ENCODE results near the gene TMPRSS2. TPM values are rescaled to one million over a fixed set of nuclear protein-coding genes. Genes with fewer than 3 reads are reported as not detected.

The TMPRSS2 gene
- total and polyA plus RNA-seq, 2 donors (not counting 3 experiments of a cell fraction or from before 2014, with no cell fraction given) = not detected

DNA sequence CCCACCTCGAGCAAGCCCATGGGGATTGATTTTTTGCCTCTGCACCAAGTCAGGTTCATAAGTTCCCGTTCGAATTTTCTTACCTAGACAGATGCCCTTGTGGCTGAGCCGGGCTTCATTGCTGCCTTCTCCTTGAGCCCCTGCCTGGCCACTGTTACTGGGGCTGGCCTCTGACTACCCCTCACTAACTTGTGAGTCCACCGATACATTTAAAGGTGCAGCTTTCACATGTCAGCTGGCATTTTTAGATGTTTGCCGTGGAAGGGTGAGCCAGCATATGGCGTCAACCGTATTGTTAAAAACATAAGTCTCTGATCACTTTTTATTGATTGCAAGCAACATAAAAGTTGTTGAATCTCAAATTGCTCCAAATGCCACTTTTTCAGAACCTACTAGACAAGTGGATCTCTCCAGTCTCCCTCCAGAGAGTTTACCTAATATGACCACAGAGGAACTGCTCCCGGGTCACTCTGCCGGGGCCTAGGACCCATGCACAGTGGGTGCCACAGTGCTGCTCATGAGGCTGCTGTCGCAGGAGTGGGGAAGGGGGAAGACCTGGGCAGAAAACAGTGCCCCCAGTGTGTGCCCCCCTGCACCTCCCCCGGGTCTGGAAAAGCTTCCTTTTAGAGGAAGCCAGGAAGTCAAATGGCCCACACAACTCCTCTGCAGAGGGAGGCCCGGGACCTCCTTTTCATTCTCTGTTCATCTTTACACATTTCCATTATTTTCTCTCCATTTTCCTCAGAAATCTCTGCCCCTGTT lies 63.1 kb downstream of the TMPRSS2 start:
- intact Hi-C loops (cut with micrococcal nuclease) = no loop called here
- Histone ChIP-seq H2AFZ (ENCODE audit: low read depth, low read length) (no peak overlapping the region), H3K4me2 (ENCODE audit: insufficient read depth, low read length) (no peak overlapping the region), H3K27ac (ENCODE audit: insufficient read depth, low read depth, low read length) (no peak overlapping the region), H3K27me3 (ENCODE audit: control insufficient read depth in 2 of 2, insufficient read depth in 2 of 2, low read length in 2 of 2) (no peaks in the 10 kb centered on the region), H3K4me3 (replicated peaks in 1 of 3; ENCODE audit: insufficient read depth in 1 of 3, low read depth in 1 of 3, low read length in 3 of 3) (no peak overlapping the region), H3K9ac (replicated peaks; ENCODE audit: extremely low read depth, insufficient read depth, low read length) (no peak overlapping the region), H3K9me1 (replicated peaks; ENCODE audit: control insufficient read depth, extremely low read depth, insufficient read depth, low read length) (no peaks in the 10 kb centered on the region), H3K4me1 (ENCODE audit: control insufficient read depth, extremely low read depth, insufficient read depth, low read length) (no peaks in the 10 kb centered on the region), H4K20me1 (replicated peaks; ENCODE audit: control insufficient read depth, extremely low read depth, insufficient read depth, low read length) (no peaks in the 10 kb centered on the region), H3K36me3 (ENCODE audit: control insufficient read depth in 2 of 2, extremely low read depth in 1 of 2, insufficient read depth in 2 of 2, low read length in 2 of 2) (no peaks in the 10 kb centered on the region), H3K79me2 (ENCODE audit: control insufficient read depth, insufficient read depth, low read length) (no peaks in the 10 kb centered on the region), H3K9me3 (replicated peaks; ENCODE audit: control insufficient read depth, insufficient read depth, low read length) (no peaks in the 10 kb centered on the region)
- no peak for FAIRE-seq
- TF ChIP-seq MYC (IDR thresholded peaks at IDR 0.05; ENCODE audit: low read depth, low read length) = no peak
- no peak for TF ChIP-seq POLR2AphosphoS5 (IDR thresholded peaks at IDR 0.05; ENCODE audit: insufficient read depth, low read depth, low read length)
- TF ChIP-seq JUN (IDR thresholded peaks at IDR 0.05; ENCODE audit: borderline replicate concordance, insufficient read depth, insufficient read length, low read depth) = no peak
- TF ChIP-seq GATA2 (IDR thresholded peaks at IDR 0.05; ENCODE audit: insufficient read depth, insufficient read length, low read depth, low read length) = no peak
- TF ChIP-seq, protein P1, sequence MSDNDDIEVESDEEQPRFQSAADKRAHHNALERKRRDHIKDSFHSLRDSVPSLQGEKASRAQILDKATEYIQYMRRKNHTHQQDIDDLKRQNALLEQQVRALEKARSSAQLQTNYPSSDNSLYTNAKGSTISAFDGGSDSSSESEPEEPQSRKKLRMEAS (IDR thresholded peaks at IDR 0.05; ENCODE audit: insufficient read depth, insufficient read length) = no peak
- no peak for TF ChIP-seq FOS (IDR thresholded peaks at IDR 0.05; ENCODE audit: borderline replicate concordance, insufficient read depth, low read length)
- TF ChIP-seq, protein P2, sequence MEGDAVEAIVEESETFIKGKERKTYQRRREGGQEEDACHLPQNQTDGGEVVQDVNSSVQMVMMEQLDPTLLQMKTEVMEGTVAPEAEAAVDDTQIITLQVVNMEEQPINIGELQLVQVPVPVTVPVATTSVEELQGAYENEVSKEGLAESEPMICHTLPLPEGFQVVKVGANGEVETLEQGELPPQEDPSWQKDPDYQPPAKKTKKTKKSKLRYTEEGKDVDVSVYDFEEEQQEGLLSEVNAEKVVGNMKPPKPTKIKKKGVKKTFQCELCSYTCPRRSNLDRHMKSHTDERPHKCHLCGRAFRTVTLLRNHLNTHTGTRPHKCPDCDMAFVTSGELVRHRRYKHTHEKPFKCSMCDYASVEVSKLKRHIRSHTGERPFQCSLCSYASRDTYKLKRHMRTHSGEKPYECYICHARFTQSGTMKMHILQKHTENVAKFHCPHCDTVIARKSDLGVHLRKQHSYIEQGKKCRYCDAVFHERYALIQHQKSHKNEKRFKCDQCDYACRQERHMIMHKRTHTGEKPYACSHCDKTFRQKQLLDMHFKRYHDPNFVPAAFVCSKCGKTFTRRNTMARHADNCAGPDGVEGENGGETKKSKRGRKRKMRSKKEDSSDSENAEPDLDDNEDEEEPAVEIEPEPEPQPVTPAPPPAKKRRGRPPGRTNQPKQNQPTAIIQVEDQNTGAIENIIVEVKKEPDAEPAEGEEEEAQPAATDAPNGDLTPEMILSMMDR (IDR thresholded peaks at IDR 0.05; ENCODE audit: extremely low read depth in 1 of 2, insufficient read depth in 1 of 2, low read depth in 1 of 2, low read length in 2 of 2) = no peak
- TF ChIP-seq POLR2A (IDR thresholded peaks at IDR 0.05; ENCODE audit: low read depth, low read length) = no peak
- no peak for TF ChIP-seq EZH2 (IDR thresholded peaks at IDR 0.05; ENCODE audit: borderline replicate concordance, low read depth, low read length, severe bottlenecking)
- dilution Hi-C loops (cut with MboI; ENCODE audit: extremely low pct_ligation_motif_present, low sequenced_read_pairs) = no loop called here
- ChIA-PET CTCF (interaction anchor here (1.1 kb wide), 2 partner anchors 12 to 162 kb away, joined by 3 read pairs; no protein-coding TSS in a partner anchor), POLR2A (no interaction called here)
- no TSS peak for BruUV-seq (replicated peaks)
- no peak for DNase-seq (ENCODE audit: low read depth, low spot score)

All from endothelial cell of umbilical vein (primary cell).